Suprapubic skin (tissue), 4 donors: Measurements from ENCODE around the gene SPIRE2. TPM values are rescaled to one million over a fixed set of nuclear protein-coding genes. Genes with fewer than 3 reads are reported as not detected.
"Not testable (repeated sequence)": the region's sequence is repeated elsewhere in the genome, so short reads cannot be mapped to it uniquely, and the experiment has no call there.

Experiments
- DNase-seq, 2 donors: peaks; one replicate each; pipeline ENCODE4 v3.0.0-alpha.2; 2019; ENCODE audit warnings: low spot score in 2 of 2
- H3K27ac ChIP-seq: fragments of 200-600 bp; sonication (generic); one replicate; pipeline ENCODE4 v1.5.1; 2019
- H3K27me3 ChIP-seq: fragments of 200-600 bp; sonication (generic); one replicate; pipeline ENCODE4 v1.5.1; 2019
- H3K36me3 ChIP-seq: fragments of 200-600 bp; sonication (generic); one replicate; pipeline ENCODE4 v1.5.1; 2019
- H3K4me1 ChIP-seq: fragments of 200-600 bp; sonication (generic); one replicate; pipeline ENCODE4 v1.5.1; 2019
- H3K4me3 ChIP-seq: fragments of 200-600 bp; sonication (generic); one replicate; pipeline ENCODE4 v1.5.1; 2019; ENCODE audit warnings: mild to moderate bottlenecking
- H3K9me3 ChIP-seq: fragments of 200-600 bp; sonication (generic); one replicate; pipeline ENCODE4 v1.5.1; 2019
- EP300 ChIP-seq: sonication (generic); formaldehyde crosslinking; IDR thresholded peaks from one replicate; pipeline ENCODE4 v1.6.1; 2017; ENCODE audit warnings: antibody characterized with exemption
- POLR2A ChIP-seq, 2 donors: fragments of 450-650 bp; IDR thresholded peaks; one replicate each; pipeline ENCODE4 v1.6.1; 2017; ENCODE audit warnings: antibody characterized with exemption in 2 of 2, mild to moderate bottlenecking in 2 of 2, moderate library complexity in 2 of 2
- POLR2AphosphoS5 ChIP-seq, 3 donors: sonication (generic); formaldehyde crosslinking; IDR thresholded peaks; one replicate each; pipeline ENCODE4 v1.6.1; 2017; ENCODE audit warnings: antibody characterized with exemption in 3 of 3
- WGBS: methylation state at CpG from one replicate; pipeline ENCODE4 v1.1.5; 2018; 5-methylcytosine and 5-hydroxymethylcytosine counted together
- total RNA-seq, 4 donors: library from RNA; depleted of rRNA; stranded (reverse); fragments of >200 nt; gene quantifications; one replicate each; pipeline ENCODE4 v1.1.0, GENCODE V29; 2016
- TF ChIP-seq, protein P1 (sequence below), 2 donors: fragments of 200-600 bp in 1 of 2; fragments of 450-650 bp in 1 of 2; sonication (generic) in 1 of 2; IDR thresholded peaks; one replicate each; pipeline ENCODE4 v1.5.1; 2016 to 2019; ENCODE audit warnings: antibody characterized with exemption in 2 of 2, mild to moderate bottlenecking in 1 of 2, moderate library complexity in 1 of 2

Gene SPIRE2
- total RNA-seq, 4 donors from 2014 or later = 4.5 to 6.6 (median 5.5) TPM

DNA sequence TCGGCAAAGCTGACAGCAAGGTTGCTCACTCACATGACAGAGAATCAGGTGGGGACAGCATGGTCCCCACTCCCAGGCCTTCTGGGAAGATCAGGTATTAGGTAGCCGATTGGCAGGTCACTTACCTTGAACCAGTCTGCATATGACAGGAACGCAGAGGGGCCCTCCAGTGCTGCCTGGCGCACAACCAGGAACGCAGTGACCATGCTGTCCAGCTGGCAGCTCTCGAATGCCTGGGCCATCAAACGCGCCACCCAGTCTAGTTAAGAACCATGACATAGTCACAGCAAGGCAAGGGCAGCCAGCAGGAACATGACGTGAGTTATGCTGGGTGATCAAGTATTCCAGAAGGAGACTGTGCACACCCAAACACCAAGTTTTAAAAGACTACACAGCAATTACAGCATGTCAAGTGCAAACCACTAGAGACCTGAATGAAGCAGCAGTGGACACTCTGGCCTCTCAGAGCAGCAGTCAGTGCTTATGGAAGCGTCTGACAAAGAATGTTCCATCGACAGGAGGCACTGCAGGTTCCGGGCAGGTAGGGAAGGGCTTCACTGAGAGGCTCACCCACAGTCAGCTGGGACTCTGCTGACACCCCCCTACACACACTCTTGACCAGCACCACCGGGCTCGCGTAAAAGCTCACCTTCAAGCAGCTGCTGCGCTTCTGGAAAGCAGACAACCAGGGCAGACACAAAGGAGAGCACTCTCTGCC lies 36.8 kb upstream of the SPIRE2 start:
- H3K4me3 ChIP-seq = no peak overlapping the region
- H3K36me3 ChIP-seq = no peaks in the 10 kb centered on the region
- H3K27me3 ChIP-seq = no peaks in the 10 kb centered on the region
- 98% methylated on average over 11 of the region's 16 CpGs for WGBS
- TF ChIP-seq EP300 (no peak), POLR2A (IDR thresholded peaks at IDR 0.05) (no peak), POLR2AphosphoS5 (IDR thresholded peaks at IDR 0.05) (no peak)
- no peaks in the 10 kb centered on the region for H3K9me3 ChIP-seq
- DNase-seq = no peak
- H3K4me1 ChIP-seq = no peaks in the 10 kb centered on the region
- H3K27ac ChIP-seq = no peak overlapping the region

DNA sequence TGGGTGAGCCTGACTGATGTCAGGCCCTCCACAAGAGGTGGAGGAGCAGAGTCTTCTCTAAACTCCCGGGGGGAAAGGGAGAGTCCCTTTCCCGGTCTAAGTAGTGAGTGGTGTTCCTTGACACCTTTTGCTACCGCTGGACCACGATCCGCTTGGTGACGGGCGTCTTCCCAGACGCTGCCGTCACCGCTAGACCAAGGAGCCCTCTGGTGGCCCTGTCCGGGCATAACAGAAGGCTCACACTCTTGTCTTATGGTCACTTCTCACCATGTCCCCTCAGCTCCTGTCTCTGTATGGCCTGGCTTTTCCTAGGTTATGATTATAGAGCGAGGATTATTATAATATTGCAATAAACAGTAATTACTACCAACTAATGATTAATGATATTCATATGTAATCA lies 35.2 kb upstream of the SPIRE2 start:
- not testable (repeated sequence) for H3K27me3 ChIP-seq

DNA sequence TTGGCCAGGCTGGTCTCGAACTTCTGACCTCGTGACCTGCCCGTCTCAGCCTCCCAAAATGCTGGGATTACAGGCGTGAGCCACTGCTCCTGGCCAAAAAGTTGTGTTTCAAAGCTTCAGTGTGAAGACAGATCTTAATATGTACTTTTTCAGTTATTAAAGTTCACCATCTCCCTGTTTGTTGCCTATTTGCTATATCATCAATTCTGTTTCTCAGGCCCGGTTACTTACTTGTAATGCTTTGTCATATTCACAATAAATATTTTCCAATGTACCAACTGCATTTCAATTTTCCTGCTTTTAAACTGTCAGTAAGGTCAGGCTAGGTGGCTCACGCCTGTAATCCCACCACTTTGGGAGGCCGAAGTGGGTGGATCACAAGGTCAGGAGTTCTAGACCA lies 34.3 kb upstream of the SPIRE2 start:
- H3K27ac ChIP-seq = no peak overlapping the region
- no peak overlapping the region for H3K4me3 ChIP-seq
- WGBS = 81% methylated on average over 7 of the region's 7 CpGs
- DNase-seq = no peak
- no peaks in the 10 kb centered on the region for H3K4me1 ChIP-seq
- H3K9me3 ChIP-seq = no peaks in the 10 kb centered on the region
- no peaks in the 10 kb centered on the region for H3K27me3 ChIP-seq
- TF ChIP-seq POLR2A (IDR thresholded peaks at IDR 0.05) = no peak
- TF ChIP-seq, protein P1, sequence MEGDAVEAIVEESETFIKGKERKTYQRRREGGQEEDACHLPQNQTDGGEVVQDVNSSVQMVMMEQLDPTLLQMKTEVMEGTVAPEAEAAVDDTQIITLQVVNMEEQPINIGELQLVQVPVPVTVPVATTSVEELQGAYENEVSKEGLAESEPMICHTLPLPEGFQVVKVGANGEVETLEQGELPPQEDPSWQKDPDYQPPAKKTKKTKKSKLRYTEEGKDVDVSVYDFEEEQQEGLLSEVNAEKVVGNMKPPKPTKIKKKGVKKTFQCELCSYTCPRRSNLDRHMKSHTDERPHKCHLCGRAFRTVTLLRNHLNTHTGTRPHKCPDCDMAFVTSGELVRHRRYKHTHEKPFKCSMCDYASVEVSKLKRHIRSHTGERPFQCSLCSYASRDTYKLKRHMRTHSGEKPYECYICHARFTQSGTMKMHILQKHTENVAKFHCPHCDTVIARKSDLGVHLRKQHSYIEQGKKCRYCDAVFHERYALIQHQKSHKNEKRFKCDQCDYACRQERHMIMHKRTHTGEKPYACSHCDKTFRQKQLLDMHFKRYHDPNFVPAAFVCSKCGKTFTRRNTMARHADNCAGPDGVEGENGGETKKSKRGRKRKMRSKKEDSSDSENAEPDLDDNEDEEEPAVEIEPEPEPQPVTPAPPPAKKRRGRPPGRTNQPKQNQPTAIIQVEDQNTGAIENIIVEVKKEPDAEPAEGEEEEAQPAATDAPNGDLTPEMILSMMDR (IDR thresholded peaks at IDR 0.05) = no peak
- TF ChIP-seq EP300 = no peak
- TF ChIP-seq POLR2AphosphoS5 (IDR thresholded peaks at IDR 0.05) = no peak
- no peaks in the 10 kb centered on the region for H3K36me3 ChIP-seq

More for the DNA sequence above, 35.2 kb upstream of the SPIRE2 start:
- not testable (repeated sequence) for DNase-seq, H3K4me1 ChIP-seq, H3K27ac ChIP-seq, H3K4me3 ChIP-seq, H3K9me3 ChIP-seq, H3K36me3 ChIP-seq
- TF ChIP-seq, protein P1 (IDR thresholded peaks at IDR 0.05) = peak; percentile 39 to 69
- 29% methylated on average over 12 of the region's 12 CpGs for WGBS

DNA sequence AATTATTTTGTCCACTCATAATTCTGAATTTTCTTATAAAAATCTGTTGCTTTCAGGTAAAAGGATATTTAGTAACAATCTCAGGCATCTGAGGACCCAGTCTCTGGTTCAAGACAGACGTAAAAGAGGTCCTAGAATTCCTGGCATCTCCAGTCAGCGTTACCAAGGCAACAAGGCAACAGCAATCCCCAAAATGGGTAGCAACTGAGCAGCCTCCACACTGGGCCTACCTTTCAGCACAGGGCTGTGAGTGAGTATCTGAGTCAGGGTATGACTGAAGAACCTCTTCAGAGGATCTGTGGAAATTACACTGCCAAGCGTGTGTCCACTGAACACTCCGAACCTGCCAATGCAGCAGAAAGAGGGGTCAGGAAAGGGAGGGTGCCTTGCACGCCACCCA lies 32.6 kb upstream of the SPIRE2 start:
- Histone ChIP-seq H3K27me3 (no peaks in the 10 kb centered on the region), H3K27ac (no peak overlapping the region), H3K4me1 (no peaks in the 10 kb centered on the region), H3K36me3 (no peaks in the 10 kb centered on the region), H3K9me3 (no peaks in the 10 kb centered on the region), H3K4me3 (no peak overlapping the region)
- 100% methylated on average over 5 of the region's 5 CpGs for WGBS
- TF ChIP-seq, protein P1 (IDR thresholded peaks at IDR 0.05) = no peak
- TF ChIP-seq EP300 (no peak), POLR2A (IDR thresholded peaks at IDR 0.05) (no peak), POLR2AphosphoS5 (IDR thresholded peaks at IDR 0.05) (no peak)
- no peak for DNase-seq

DNA sequence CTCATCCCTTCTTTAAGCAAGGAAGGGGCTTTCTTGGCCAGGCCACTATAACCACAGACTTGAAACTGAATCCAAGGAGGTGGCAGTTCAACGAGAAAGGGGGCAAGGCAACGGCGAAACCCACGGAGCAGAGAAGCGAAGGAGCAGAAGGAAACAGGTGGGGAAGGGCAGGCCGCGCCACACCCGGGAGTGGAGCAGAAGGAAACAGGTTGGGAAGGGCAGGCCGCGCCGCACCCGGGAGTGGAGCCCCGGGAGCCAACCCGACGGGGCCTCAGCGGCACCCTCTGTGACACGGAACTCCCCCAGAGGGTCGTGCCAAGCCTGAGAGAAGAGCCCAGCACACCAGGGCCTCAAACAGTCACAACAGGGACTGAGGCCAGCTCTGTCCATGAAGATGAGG lies 32.2 kb upstream of the SPIRE2 start:
- Histone ChIP-seq H3K27me3 (no peaks in the 10 kb centered on the region), H3K4me3 (no peak overlapping the region), H3K27ac (no peak overlapping the region), H3K9me3 (no peaks in the 10 kb centered on the region), H3K4me1 (no peaks in the 10 kb centered on the region), H3K36me3 (no peaks in the 10 kb centered on the region)
- WGBS = 93% methylated on average over 18 of the region's 18 CpGs
- no peak for TF ChIP-seq POLR2AphosphoS5 (IDR thresholded peaks at IDR 0.05)
- TF ChIP-seq POLR2A (IDR thresholded peaks at IDR 0.05) = no peak
- TF ChIP-seq EP300 = no peak
- TF ChIP-seq, protein P1 (IDR thresholded peaks at IDR 0.05) = no peak
- DNase-seq = no peak

DNA sequence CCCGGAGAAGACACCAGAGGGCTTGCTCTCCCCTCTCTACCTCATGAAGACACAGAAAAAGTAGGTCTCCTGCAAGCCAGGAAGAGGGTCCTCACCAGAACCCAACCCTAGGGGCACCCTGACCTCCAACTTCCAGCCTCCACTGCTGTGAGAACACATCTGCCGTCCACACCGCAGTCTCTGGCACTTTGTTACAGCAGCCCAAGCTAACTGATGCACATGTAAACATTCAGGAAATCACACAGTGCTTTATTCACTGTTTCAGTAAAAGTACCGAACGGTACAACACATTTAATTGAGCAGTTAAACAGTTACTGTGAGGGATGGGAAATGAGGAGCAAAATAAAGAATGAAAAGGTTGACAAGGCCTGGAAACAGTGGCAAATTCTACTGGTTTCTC lies 30.1 kb upstream of the SPIRE2 start:
- DNase-seq = no peak
- Histone ChIP-seq H3K36me3 (no peaks in the 10 kb centered on the region), H3K27me3 (no peaks in the 10 kb centered on the region), H3K9me3 (no peaks in the 10 kb centered on the region), H3K27ac (no peak overlapping the region), H3K4me3 (no peak overlapping the region), H3K4me1 (no peaks in the 10 kb centered on the region)
- WGBS = 92% methylated on average over 5 of the region's 5 CpGs
- TF ChIP-seq POLR2AphosphoS5 (IDR thresholded peaks at IDR 0.05) (no peak), POLR2A (IDR thresholded peaks at IDR 0.05) (no peak), EP300 (no peak)
- TF ChIP-seq, protein P1 (IDR thresholded peaks at IDR 0.05) = no peak
